Endothelial cell of umbilical vein (primary cell): ENCODE measurements around the gene ARHGEF7. TPM values are rescaled to one million over a fixed set of nuclear protein-coding genes. Genes with fewer than 3 reads are reported as not detected.

Source experiments
- BruUV-seq: library from RNA; stranded (reverse); fragments of 400-500 nt; replicated peaks from 2 replicates; lab custom pipeline; 2021; lab: Mats Ljungman, UMichigan
- CTCF ChIA-PET: fragments of 300-600, 350-600 bp; sonication (Branson Sonifier 250); formaldehyde crosslinking; loops from one replicate; lab custom pipeline; 2021; ENCODE audit warnings: antibody characterized with exemption, inconsistent platforms; lab: Charles Lee
- POLR2A ChIA-PET: fragments of 300-600, 350-600 bp; sonication (Branson Sonifier 250); formaldehyde crosslinking; loops from one replicate; lab custom pipeline; 2021; ENCODE audit warnings: antibody characterized with exemption, inconsistent platforms; lab: Charles Lee
- DNase-seq: peaks from one replicate; pipeline ENCODE4 v3.0.0-alpha.2; 2011; ENCODE audit warnings: low read depth, low spot score
- FAIRE-seq: peaks from 2 replicates; lab custom pipeline; 2011; peaks lifted over from hg19 to GRCh38; lab: Jason Lieb, UNC
- H2AFZ ChIP-seq: 2 replicates; pipeline ENCODE4 v1.6.0; 2012; ENCODE audit warnings: low read depth, low read length, control low read depth, inconsistent platforms
- H3K27ac ChIP-seq: 2 replicates; pipeline ENCODE4 v1.5.1; 2011; ENCODE audit warnings: low read depth, mild to moderate bottlenecking, control low read depth, low read length, moderate library complexity; ENCODE audit not compliant: insufficient read depth
- H3K27me3 ChIP-seq, 2 experiments: 2 replicates each; pipeline versions ENCODE4 v1.6.0 to v1.6.1; 2011; ENCODE audit warnings: low read length in 2 of 2, mixed read lengths in 1 of 2; ENCODE audit not compliant: control insufficient read depth in 2 of 2, insufficient read depth in 2 of 2
- H3K36me3 ChIP-seq, 2 experiments: 2 replicates in 1 of 2; 3 replicates in 1 of 2; pipeline ENCODE4 v1.5.1; 2011; ENCODE audit warnings: low read length in 2 of 2, mild to moderate bottlenecking in 1 of 2, moderate library complexity in 1 of 2; ENCODE audit not compliant: control insufficient read depth in 2 of 2, insufficient read depth in 2 of 2; ENCODE audit errors: extremely low read depth in 1 of 2
- H3K4me1 ChIP-seq: 3 replicates; pipeline ENCODE4 v1.5.1; 2011; ENCODE audit warnings: mild to moderate bottlenecking, low read length; ENCODE audit not compliant: control insufficient read depth, insufficient read depth; ENCODE audit errors: extremely low read depth
- H3K4me2 ChIP-seq: 2 replicates; pipeline ENCODE4 v1.6.1; 2011; ENCODE audit warnings: low read length, control low read depth, mixed read lengths; ENCODE audit not compliant: insufficient read depth
- H3K4me3 ChIP-seq, 3 experiments: fragments of 200-600 bp in 1 of 3; sonication (generic), shearing (Covaris generic) in 1 of 3; replicated peaks in 1 of 3; 2 replicates each; pipeline ENCODE4 v1.5.1; 2011 to 2016; ENCODE audit warnings: control low read depth in 3 of 3, low read length in 3 of 3, mild to moderate bottlenecking in 2 of 3, inconsistent platforms in 1 of 3, low read depth in 1 of 3, moderate library complexity in 1 of 3; ENCODE audit not compliant: insufficient read depth in 1 of 3
- H3K79me2 ChIP-seq: 2 replicates; pipeline ENCODE4 v1.6.0; 2012; ENCODE audit warnings: low read length, inconsistent platforms; ENCODE audit not compliant: control insufficient read depth, insufficient read depth
- H3K9ac ChIP-seq: replicated peaks from 2 replicates; pipeline ENCODE3; 2011; ENCODE audit warnings: low read length, control low read depth; ENCODE audit not compliant: insufficient read depth; ENCODE audit errors: extremely low read depth
- H3K9me1 ChIP-seq: replicated peaks from 3 replicates; pipeline ENCODE4 v1.6.0; 2011; ENCODE audit warnings: mild to moderate bottlenecking, low read length; ENCODE audit not compliant: control insufficient read depth, insufficient read depth; ENCODE audit errors: extremely low read depth
- H3K9me3 ChIP-seq: replicated peaks from 2 replicates; pipeline ENCODE4 v1.5.1; 2012; ENCODE audit warnings: low read length, inconsistent platforms; ENCODE audit not compliant: control insufficient read depth, insufficient read depth
- H4K20me1 ChIP-seq: replicated peaks from 2 replicates; pipeline ENCODE3; 2011; ENCODE audit warnings: mild to moderate bottlenecking, low read length; ENCODE audit not compliant: control insufficient read depth, insufficient read depth; ENCODE audit errors: extremely low read depth
- EZH2 ChIP-seq: IDR thresholded peaks from 2 replicates; pipeline ENCODE4 v1.6.1; 2012; ENCODE audit warnings: borderline replicate concordance, low read depth, mild to moderate bottlenecking, moderate library complexity, low read length, inconsistent platforms; ENCODE audit not compliant: severe bottlenecking
- FOS ChIP-seq: IDR thresholded peaks from 2 replicates; pipeline ENCODE4 v1.6.1; 2011; ENCODE audit warnings: mild to moderate bottlenecking, low read length, moderate library complexity, borderline replicate concordance; ENCODE audit not compliant: insufficient read depth
- GATA2 ChIP-seq: IDR thresholded peaks from 2 replicates; pipeline ENCODE4 v1.7.0; 2011; ENCODE audit warnings: low read depth, mild to moderate bottlenecking, moderate library complexity, mixed read lengths, low read length; ENCODE audit not compliant: insufficient read length, insufficient read depth
- JUN ChIP-seq: IDR thresholded peaks from 2 replicates; pipeline ENCODE4 v1.6.1; 2011; ENCODE audit warnings: borderline replicate concordance, low read depth; ENCODE audit not compliant: insufficient read length, insufficient read depth
- MYC ChIP-seq: IDR thresholded peaks from one replicate; pipeline ENCODE4 v1.6.1; 2011; ENCODE audit warnings: mild to moderate bottlenecking, low read depth, low read length
- POLR2A ChIP-seq: IDR thresholded peaks from 2 replicates; pipeline ENCODE4 v1.6.1; 2012; ENCODE audit warnings: low read depth, mild to moderate bottlenecking, control low read depth, low read length
- POLR2AphosphoS5 ChIP-seq: IDR thresholded peaks from 2 replicates; pipeline ENCODE4 v1.6.1; 2012; ENCODE audit warnings: low read depth, mild to moderate bottlenecking, control low read depth, low read length, moderate library complexity; ENCODE audit not compliant: insufficient read depth
- dilution Hi-C: fragments of 300-500 bp; cut with MboI; formaldehyde crosslinking; loops from one replicate; pipeline ENCODE4 v1.15.0; 2019; ENCODE audit warnings: low sequenced_read_pairs; ENCODE audit not compliant: extremely low pct_ligation_motif_present
- intact Hi-C: fragments of 100-400 bp; cut with micrococcal nuclease; formaldehyde crosslinking; loops from one replicate; pipeline ENCODE4 v1.10.0; 2022
- polyA plus RNA-seq, 4 experiments: library from polyadenylated mRNA; depleted of rRNA in 3 of 4; stranded (reverse) in 3 of 4; unstranded in 1 of 4; fragments of >200 nt; gene quantifications; 2 replicates each; pipeline versions ENCODE4 v1.2.1 to v1.2.3, GENCODE V29; 2011 to 2012; ENCODE audit warnings: missing spikeins in 1 of 4
- total RNA-seq: library from RNA; stranded (reverse); gene quantifications from 2 replicates; pipeline ENCODE4 v1.2.3, GENCODE V29; 2021
- TF ChIP-seq, protein P1 (sequence below): IDR thresholded peaks from 2 replicates; pipeline ENCODE4 v1.6.1; 2011; ENCODE audit not compliant: insufficient read depth, insufficient read length
- TF ChIP-seq, protein P2 (sequence below), 2 donors: IDR thresholded peaks; 1 replicate in 1 of 2; 2 replicates in 1 of 2; pipeline ENCODE4 v1.5.1; 2011; ENCODE audit warnings: low read length in 2 of 2, mild to moderate bottlenecking in 2 of 2, moderate library complexity in 2 of 2, control low read depth in 1 of 2, inconsistent platforms in 1 of 2, low read depth in 1 of 2; ENCODE audit not compliant: insufficient read depth in 1 of 2; ENCODE audit errors: extremely low read depth in 1 of 2

Gene ARHGEF7
- total and polyA plus RNA-seq, 2 donors (not counting 3 experiments of a cell fraction or from before 2014, with no cell fraction given), result 94.9 to 155 TPM

DNA sequence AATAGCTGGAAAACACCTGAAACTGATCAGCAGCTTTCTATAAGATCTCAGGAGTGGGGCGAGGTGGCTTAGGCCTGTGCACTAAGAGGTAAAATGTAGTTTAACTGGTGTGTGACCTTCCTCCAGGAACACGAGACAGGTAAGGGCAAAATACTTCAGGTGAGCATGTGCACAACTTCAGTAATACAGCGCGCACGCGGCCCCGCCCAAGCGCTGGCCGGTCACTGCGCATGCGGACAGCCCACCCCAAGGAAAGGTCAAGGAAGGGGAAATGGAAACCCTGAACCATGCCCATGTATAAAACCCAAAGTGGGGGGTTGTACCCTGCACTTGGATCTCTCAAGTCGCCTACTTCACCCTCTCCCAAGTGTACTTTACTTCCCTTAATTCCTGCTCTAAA lies 49.4 kb upstream of the ARHGEF7 start:
- H3K4me2 ChIP-seq, result no peak overlapping the region
- no peak for FAIRE-seq
- DNase-seq, result no peak
- no peak overlapping the region for H3K9ac ChIP-seq
- H4K20me1 ChIP-seq, result no peaks in the 10 kb centered on the region
- H3K27me3 ChIP-seq, result peaks cover 13 to 23% of the 10 kb centered on the region in 2 experiments
- CTCF ChIA-PET, result interaction anchor here (3.3 kb wide), 1 partner anchor 159 kb away, joined by 46 read pairs; no protein-coding TSS in a partner anchor
- no peak overlapping the region for H3K27ac ChIP-seq
- no peak for TF ChIP-seq GATA2
- TF ChIP-seq, protein P1, sequence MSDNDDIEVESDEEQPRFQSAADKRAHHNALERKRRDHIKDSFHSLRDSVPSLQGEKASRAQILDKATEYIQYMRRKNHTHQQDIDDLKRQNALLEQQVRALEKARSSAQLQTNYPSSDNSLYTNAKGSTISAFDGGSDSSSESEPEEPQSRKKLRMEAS, result no peak
- TF ChIP-seq POLR2AphosphoS5, result no peak
- no peaks in the 10 kb centered on the region for H3K9me3 ChIP-seq
- no peaks in the 10 kb centered on the region for H3K9me1 ChIP-seq
- H3K4me3 ChIP-seq, result no peak overlapping the region
- no TSS peak for BruUV-seq
- peaks cover 7% of the 10 kb centered on the region for H3K4me1 ChIP-seq
- dilution Hi-C loops, result no loop called here
- H2AFZ ChIP-seq, result no peak overlapping the region
- H3K36me3 ChIP-seq, result no peaks in the 10 kb centered on the region
- no peaks in the 10 kb centered on the region for H3K79me2 ChIP-seq
- intact Hi-C loops, result loop anchor here (5.0 kb wide), 1 partner anchor 1377 kb away; no protein-coding TSS in a partner anchor
- POLR2A ChIA-PET, result no interaction called here

DNA sequence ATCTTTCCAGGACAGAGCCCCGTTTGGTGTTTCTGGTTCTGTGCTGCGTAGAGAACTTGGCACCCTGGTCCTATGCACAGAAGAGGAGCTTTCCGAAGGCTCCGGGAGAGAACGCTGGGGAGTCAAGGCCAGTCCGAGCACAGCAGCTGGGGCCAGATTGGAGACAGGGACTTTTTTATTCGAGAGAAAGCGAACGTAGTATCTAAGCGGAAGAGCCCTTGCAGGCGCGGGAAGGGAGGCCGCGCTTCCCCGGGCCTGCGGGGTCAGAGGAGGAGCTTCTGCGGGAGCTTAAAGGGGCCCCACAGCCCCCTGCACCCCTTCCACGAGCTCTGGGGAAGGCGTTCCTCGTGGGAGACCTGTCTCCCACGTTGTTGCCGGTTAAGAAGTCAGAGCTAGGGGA lies 48.6 kb upstream of the ARHGEF7 start:
- Histone ChIP-seq H3K4me1 (peaks cover 7% of the 10 kb centered on the region), H3K9me1 (no peaks in the 10 kb centered on the region), H3K4me2 (no peak overlapping the region), H3K9me3 (no peaks in the 10 kb centered on the region), H3K79me2 (no peaks in the 10 kb centered on the region), H3K4me3 (no peak overlapping the region), H3K36me3 (no peaks in the 10 kb centered on the region), H3K27ac (no peak overlapping the region), H2AFZ (peak overlapping the region; percentile 26), H3K9ac (no peak overlapping the region), H4K20me1 (no peaks in the 10 kb centered on the region), H3K27me3 (peaks cover 13 to 23% of the 10 kb centered on the region in 2 experiments)
- intact Hi-C loops (loop anchor here (5.0 kb wide), 1 partner anchor 1376 kb away; no protein-coding TSS in a partner anchor), dilution Hi-C loops (no loop called here)
- BruUV-seq, result no TSS peak
- DNase-seq (no peak), FAIRE-seq (no peak)
- ChIA-PET POLR2A (no interaction called here), CTCF (interaction anchor here (0.7 to 3.4 kb wide), 19 partner anchors 10 to 1394 kb away, joined by 3 to 46 read pairs (median 11); partner anchors contain the start of gene ANKRD10)
- TF ChIP-seq FOS, result no peak
- TF ChIP-seq MYC, result no peak
- TF ChIP-seq EZH2, result no peak
- no peak for TF ChIP-seq POLR2A
- TF ChIP-seq, protein P2, sequence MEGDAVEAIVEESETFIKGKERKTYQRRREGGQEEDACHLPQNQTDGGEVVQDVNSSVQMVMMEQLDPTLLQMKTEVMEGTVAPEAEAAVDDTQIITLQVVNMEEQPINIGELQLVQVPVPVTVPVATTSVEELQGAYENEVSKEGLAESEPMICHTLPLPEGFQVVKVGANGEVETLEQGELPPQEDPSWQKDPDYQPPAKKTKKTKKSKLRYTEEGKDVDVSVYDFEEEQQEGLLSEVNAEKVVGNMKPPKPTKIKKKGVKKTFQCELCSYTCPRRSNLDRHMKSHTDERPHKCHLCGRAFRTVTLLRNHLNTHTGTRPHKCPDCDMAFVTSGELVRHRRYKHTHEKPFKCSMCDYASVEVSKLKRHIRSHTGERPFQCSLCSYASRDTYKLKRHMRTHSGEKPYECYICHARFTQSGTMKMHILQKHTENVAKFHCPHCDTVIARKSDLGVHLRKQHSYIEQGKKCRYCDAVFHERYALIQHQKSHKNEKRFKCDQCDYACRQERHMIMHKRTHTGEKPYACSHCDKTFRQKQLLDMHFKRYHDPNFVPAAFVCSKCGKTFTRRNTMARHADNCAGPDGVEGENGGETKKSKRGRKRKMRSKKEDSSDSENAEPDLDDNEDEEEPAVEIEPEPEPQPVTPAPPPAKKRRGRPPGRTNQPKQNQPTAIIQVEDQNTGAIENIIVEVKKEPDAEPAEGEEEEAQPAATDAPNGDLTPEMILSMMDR (IDR thresholded peaks at IDR 0.05; ENCODE audit: extremely low read depth in 1 of 2, insufficient read depth in 1 of 2, low read depth in 1 of 2, low read length in 2 of 2), result no peak
- TF ChIP-seq GATA2, result no peak
- TF ChIP-seq, protein P1, result no peak
- no peak for TF ChIP-seq JUN
- TF ChIP-seq POLR2AphosphoS5, result no peak
